Muscle of arm (tissue), 12 donors: Measurements from ENCODE around the gene AOPEP. TPM values are rescaled to one million over a fixed set of nuclear protein-coding genes. Genes with fewer than 3 reads are reported as not detected.

Experiments used
- DNase-seq: peaks from one replicate; pipeline ENCODE4 v3.0.0-alpha.2; 2013
- polyA plus RNA-seq, 12 donors: library from polyadenylated mRNA; unstranded; fragments of 120-200 nt; gene quantifications; one replicate each; pipeline ENCODE4 v1.2.1, GENCODE V29; 2013; ENCODE audit not compliant: insufficient read length in 12 of 12

The AOPEP gene
- polyA plus RNA-seq, 12 donors = 33.5 to 57.2 (median 40.1) TPM; not detected in 1

GRCh38 chr9:94758031-94758430 is 31.5 kb downstream of the AOPEP start:
- no peak for DNase-seq

DNA sequence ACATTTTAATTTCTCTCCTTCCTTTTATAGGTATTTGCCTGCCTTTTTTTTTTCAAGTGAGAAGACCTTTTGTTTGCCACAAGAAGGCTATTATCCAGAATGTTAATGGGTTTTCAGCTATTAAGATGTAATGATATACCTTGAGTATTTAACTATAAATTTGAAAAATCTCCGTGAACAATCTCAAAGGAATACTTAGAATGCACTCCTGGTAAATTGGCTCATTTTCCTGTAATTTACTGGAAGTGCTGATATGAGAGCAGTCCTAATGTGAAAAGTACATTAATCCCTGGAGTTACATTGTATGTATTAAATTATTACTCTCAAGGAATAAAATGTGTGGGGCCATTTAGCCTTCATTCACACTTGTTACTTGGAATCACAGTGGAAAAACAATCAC is 32.4 kb downstream of the AOPEP start:
- DNase-seq = no peak

GRCh38 chr9:94760010-94760409 is 33.5 kb downstream of the AOPEP start:
- DNase-seq = no peak

DNA sequence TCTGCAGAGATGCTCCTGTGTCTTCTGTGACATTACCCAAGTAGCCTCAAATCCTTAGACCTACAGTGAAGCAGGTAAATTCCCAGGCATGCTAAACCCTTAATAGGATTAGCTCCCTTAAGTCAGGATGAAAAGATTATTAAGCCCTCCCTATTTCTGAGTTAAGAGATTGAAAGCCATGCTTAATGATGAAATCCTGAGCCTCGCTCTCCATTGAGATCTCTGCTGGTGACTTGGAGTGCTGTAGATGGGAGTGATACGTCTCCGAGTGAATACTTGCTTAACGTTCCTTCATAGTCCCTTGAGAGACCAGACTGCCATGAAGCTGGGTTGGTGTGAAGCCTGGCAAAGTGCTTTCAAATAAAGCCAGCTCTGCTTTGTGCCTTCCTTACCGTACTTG is 34.2 kb downstream of the AOPEP start:
- DNase-seq = no peak

DNA sequence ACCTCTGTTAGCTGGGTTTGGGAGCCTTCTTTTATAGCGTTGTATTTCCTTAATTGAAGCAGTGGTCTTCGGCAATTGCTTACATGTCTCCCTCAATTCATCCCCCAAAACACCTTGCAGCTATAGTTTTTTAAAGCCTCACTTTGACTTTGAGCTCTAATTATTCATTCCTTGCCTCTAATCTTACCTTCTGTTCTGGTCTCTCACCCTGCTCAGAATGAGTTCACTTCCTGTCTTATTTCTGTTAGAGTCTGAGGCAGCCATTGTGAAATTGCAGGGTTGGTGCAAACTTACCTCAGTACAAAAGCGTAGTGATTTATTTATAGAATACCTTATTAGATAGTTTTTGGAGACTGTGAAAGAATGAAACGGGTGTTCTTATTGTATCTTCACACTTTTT is 35.0 kb downstream of the AOPEP start:
- DNase-seq = no peak

- no peak for DNase-seq
Measured at GRCh38 chr9:94767331-94768072, 41.0 kb downstream of the AOPEP start.

GRCh38 chr9:94768766-94769165 is 42.3 kb downstream of the AOPEP start:
- DNase-seq = no peak

- no peak for DNase-seq
Measured at GRCh38 chr9:94770334-94770733, 43.8 kb downstream of the AOPEP start.

DNA sequence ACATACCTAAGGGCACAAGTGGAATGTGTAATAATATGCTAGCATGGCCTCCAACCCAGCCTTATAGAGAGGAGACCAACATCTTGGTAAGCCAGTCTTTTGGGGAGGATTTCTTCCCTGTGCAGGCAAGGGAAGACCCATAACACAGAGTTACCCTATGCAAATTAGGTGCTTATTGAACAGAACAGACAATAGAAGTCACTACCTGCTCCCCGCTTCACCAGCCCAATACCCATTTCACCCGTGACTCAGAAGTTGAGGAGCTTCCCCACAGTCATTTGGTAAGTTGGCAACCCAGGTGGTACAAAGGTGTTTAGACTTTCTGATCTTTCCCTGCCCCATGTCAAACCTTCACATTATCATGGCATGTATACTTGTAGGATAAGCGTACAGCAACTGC is 44.6 kb downstream of the AOPEP start:
- no peak for DNase-seq

DNA sequence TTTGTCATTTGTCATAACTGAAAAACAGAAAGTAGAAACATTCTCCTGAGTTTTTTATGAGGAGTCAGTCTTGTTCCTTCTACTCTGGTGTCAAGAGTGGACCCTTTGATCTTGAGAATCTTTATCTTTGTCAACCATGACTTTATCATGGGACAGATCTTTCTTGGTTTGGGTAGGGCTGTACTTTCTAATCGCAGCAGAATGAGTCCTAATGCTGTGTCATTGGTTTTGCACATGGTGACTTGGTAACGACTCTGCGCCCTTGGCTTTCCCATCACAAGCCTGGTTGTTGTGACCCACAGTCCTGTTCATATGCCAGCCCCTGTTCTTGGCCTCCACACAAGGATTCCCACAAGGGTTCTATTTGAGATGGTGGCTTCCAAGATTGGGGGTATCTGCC is 45.6 kb downstream of the AOPEP start:
- DNase-seq = no peak

DNA sequence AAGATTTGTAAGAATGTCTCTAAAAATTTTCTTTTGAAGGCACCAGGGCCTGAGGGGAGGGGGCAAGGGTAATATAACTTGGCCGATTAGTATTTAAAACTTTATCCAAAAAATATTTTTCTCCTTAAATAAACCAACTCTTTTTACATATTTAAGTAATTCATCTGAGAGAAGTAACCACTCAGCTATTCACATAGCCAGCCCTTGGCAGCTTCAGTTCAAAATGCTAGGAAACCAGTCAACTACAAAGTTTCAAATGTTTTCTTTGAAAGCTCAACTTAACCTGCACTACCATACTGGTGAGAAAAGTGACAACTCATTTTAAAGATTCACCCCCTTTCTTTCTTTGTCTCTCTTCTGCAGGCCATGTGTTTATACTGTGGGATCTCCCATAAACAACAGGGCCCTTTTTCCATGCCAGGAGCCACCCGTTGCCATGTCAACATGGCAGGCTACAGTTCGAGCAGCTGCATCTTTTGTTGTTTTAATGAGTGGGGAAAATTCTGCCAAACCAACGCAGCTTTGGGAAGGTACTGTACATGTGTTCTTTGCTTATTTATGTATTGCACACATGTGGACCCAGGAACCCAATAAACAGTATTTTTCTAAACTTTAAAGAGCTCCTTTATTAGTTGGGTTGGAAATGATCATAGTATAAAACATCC is 46.3 kb downstream of the AOPEP start:
- DNase-seq = peak; percentile 54

DNA sequence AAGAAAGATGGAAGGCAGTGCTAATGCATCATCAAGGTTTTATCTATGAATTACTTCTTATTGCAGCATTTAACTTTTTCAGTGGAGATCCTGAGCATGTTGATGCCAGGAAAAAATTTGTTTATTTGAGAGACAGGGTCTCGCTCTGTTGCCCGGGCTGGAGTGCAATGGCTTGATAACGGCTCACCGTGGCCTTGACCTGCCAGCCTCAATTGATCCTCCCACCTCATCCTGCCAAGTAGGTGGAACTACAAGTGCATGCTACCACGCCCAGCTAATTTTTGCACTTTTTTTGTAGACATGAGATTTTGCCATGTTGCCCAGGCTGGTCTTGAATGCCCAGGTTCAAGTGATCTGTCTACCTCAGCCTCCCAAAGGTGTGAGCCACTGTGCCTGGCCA is 47.2 kb downstream of the AOPEP start:
- no peak for DNase-seq

- DNase-seq = no peak
Measured at GRCh38 chr9:94778013-94778412, 51.5 kb downstream of the AOPEP start.

DNA sequence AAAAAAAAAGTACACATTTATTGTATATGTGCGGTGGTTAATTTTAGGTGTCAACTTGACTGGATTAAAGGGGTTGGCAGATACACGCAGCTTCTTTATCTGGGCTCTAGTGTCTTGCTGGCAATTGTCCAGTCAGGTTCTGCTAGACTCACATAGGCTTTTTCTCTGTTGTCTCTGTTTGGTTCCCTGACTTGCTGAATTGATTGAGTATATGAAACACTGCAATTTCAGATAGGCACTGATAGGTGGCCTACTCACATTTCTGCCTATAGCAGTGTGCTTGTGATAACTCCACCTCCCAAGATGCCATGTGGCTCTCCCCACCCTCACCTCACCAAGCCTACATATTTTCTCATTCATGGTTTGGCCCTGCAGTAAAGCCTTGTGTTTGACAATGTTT is 52.5 kb downstream of the AOPEP start:
- DNase-seq = no peak

- no peak for DNase-seq
Measured at GRCh38 chr9:94779693-94780290, 53.3 kb downstream of the AOPEP start.

DNA sequence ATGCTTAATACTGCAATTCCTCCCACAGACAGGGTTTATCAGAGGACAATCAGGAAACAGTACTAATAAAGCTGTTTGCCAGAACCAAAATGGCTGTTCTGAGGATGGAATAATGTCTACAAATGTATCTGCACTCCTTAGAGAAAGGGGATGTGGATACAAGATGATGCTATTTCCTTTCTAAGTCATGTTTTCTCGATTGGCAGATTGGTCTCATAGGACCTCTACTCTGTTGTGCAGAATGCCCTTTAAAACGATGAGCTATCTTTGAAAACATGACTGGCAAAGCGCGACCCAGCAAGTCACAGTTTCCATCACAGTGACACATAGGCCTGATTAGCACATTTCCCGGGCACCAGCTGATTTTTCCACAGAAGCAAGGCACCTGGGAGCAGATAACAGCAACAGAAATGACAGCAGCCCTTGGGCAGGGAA is 54.0 kb downstream of the AOPEP start:
- DNase-seq = no peak

DNA sequence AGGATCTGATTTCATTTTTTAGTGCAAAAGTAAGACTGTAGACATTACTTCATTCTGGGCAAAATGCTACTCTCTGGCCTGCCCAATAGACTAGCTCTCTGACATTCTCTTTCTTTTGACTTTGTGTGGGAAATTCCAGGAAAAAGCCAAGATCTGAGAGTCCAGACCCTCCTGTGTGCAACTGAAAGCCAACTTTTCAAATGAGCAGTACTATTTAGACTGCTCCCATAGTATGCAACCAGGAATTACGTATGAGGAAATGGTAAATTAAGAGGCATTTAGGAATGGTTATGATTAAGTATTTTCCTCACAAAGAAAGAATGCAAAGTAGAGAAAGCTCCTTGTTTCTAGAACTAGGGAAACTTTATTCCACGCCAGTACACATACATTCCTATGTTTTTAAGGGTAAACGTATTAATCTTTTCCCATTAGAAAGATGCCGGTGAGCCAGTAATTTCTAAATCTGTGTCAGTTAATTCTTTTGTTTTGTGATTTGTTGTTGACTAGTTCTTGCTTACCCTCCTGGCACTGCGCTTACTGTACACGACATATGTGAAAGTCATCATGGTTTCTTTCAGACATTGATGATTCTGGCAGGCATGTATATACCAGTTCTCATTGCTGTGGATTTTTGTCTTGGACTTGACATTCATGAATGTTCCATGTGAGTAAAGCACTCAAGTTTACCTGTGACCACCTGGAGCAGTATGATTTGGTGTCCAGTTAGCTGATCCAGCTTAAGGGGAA is 56.0 kb downstream of the AOPEP start:
- peak; percentile 71 for DNase-seq

GRCh38 chr9:94783102-94783682 is 56.7 kb downstream of the AOPEP start:
- DNase-seq = peak; percentile 71

DNA sequence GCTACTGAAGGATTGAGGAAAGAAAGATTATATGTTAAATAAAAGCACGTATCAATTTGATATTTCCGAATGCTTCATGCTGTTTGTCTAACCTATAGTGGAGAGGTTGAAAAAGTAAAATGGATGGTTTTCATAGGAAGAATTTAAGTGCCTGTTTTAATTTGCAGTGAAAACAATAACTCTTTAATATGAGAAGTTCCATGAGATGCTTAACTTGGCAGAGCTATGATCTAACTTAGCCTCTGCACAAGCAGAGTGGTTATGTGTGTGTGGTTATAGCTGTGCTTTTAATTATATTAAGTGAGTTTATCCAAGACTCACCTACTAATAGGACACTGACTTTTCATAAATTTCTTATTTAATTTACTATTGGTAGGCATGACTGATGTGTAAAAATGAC is 57.4 kb downstream of the AOPEP start:
- no peak for DNase-seq

GRCh38 chr9:94785215-94786169 is 59.0 kb downstream of the AOPEP start:
- no peak for DNase-seq

GRCh38 chr9:94786586-94786985 is 60.1 kb downstream of the AOPEP start:
- DNase-seq = no peak
